ENCODE results near the gene C16orf87.
"Not testable (repeated sequence)": the region's sequence is repeated elsewhere in the genome, so short reads cannot be mapped to it uniquely, and the experiment has no call there.

Gene C16orf87, protein sequence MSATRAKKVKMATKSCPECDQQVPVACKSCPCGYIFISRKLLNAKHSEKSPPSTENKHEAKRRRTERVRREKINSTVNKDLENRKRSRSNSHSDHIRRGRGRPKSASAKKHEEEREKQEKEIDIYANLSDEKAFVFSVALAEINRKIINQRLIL

GRCh38 chr16:46830902-46831647 is at the start of gene C16orf87:
Gene C16orf87 (minus strand): TSS chr16:46831180. CDS start chr16:46831149, 31 bp downstream.
- DNase-seq = peak; percentile 78

DNA sequence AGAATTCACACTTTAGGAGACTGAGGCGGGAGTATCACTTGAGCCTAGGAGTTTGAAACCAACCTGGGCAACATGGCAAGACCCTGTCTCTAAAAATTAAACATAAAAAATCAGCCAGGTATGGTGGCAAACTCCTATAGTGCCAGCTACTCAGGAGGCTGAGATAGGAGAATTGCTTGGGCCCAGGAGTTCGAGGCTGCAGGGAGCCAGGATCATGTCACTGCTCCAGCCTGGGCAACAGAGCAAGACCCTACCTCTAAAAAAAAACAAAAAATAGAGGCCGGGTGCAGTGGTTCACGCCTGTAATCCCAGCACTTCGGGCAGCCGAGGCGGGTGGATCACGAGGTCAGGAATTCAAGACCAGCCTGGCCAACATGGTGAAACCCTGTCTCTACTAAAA is 44.3 kb upstream of the C16orf87 start:
- no peak for DNase-seq

DNA sequence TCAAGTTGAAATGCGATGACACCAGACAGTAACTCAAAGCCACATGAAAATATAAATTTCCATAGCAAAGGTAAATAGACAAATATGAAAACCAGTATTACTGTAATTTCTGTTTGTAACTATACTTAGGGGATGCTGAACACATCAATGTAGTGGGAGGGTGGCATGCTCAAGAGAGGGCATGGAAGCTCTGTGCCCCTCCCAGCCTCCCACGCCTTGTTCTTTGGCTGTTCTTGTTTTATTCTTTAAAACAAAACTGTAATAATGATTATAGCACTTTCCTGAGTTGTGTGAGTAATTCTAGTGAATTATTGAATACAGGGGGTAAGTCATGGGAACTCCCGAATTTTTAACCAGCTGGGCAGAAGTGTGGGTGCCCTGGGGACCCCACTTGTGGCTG is 42.2 kb upstream of the C16orf87 start:
- DNase-seq = no peak

GRCh38 chr16:46871597-46871996 is 40.6 kb upstream of the C16orf87 start:
- no peak for DNase-seq

DNA sequence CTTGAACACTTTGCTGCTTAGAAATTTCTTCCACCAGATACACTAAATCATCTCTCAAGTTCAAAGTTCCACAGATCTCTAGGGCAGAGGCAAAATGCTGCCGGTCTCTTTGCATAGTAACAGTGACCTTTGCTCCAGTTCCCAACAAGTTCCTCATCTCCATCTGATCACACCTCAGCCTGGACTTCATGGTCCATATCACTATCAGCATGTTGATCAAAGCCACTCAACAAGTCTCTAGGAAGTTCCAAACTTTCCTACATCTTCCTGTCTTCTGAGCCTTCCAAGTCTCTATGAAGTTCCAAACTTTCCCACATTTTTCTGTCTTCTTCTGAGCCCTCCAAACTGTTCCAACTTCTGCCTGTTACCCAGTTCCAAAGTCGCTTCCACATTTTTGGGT is 37.9 kb upstream of the C16orf87 start:
- DNase-seq = not testable (repeated sequence)

- DNase-seq = not testable (repeated sequence)
These were observed 36.5 kb upstream of the C16orf87 start for GRCh38 chr16:46867486-46867885.

DNA sequence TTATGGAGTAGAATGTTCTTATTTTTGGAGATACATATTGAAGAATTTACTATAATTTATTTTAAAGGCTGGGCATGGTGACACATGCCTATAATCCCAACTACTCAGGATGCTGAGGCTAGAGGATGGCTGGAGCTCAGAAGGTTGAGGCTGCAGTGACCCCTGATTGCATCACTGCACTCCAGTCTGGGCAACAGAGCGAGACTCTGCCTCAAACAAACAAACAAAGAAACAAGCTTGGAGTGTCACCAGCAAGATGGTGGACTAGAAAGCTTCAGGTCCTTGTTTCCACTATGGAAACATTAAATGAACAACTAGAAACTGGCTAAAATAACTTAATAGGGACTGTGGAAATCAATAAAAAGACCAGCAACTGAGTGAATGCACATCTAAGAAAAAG is 35.3 kb upstream of the C16orf87 start:
- no peak for DNase-seq

DNA sequence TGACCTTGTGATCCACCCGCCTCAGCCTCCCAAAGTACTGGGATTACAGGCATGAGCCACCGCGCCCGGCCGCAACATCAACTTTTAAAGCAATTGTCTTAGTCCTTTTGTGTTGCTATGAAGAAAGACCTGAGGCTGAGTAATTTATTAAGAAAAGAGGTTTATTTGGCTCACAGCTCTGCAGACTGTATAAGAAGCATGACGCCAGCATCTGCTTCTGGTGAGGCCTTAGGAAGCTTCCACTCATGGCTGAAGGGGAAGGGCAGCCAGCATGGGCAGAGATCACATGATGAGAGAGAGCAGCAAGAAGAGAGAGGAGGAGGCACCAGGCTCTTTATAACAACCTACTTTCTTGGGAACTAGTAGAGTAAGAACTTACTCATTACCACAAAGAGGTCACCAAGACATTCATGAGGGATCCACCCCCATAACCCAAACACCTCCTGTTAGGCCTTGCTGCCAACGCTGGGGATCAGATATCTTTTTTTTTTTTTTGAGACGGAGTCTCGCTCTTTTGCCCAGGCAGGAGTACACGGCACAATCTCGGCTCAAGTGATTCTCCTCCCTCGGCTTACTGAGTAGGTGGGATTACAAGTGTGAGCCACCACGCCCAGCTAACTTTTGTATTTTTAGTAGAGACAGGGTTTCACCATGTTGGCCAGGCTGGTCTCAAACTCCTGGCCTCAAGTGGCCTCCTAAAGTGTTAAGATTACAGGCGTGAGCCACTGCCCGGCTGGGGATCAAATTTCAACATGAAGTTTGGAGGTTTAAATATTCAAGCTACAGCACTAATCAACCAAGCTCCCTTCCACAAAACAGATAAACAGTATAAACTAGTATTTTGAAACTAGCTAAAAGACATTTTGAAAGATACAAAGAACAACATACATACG is 31.8 kb upstream of the C16orf87 start:
- no peak for DNase-seq

DNA sequence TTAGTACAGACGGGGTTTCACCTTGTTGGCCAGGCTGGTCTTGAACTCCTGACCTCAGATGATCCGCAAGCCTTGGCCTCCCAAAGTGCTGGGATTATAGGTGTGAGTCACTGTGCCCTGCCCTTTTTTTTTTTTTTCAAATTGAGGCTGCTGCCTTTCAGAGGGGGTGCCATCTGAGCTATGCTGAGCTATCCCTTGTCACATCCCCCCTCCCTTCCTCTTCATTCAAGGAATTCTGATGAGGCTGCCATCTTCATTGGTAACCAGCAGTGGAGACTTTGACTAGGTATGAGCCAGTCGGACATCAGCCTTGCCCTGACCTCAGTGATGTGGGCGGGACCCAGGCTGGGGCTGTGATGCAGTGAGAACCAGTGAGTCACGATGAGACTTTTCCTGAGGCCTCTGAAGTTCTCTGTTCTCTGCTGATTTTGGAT is 28.8 kb upstream of the C16orf87 start:
- DNase-seq = no peak

DNA sequence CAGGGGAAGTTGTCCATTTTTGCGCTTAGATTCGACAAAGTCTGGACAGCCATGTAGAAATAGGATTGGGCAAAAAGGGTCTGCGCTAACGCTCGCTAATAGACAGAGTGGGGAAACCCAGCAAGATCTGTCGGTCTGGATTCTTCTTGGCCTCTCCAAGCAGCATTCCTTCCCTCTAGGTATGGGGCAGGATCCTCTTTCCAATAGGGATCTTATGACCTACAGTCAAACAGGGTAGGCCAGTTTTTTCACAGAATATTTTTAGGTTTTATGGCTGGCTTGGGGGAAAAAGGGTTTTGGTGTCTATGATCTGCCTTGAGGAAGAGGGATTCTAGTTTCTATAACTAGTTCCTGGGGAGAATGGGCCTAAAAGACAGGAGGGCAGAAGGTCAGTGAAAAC is 27.2 kb upstream of the C16orf87 start:
- no peak for DNase-seq

DNA sequence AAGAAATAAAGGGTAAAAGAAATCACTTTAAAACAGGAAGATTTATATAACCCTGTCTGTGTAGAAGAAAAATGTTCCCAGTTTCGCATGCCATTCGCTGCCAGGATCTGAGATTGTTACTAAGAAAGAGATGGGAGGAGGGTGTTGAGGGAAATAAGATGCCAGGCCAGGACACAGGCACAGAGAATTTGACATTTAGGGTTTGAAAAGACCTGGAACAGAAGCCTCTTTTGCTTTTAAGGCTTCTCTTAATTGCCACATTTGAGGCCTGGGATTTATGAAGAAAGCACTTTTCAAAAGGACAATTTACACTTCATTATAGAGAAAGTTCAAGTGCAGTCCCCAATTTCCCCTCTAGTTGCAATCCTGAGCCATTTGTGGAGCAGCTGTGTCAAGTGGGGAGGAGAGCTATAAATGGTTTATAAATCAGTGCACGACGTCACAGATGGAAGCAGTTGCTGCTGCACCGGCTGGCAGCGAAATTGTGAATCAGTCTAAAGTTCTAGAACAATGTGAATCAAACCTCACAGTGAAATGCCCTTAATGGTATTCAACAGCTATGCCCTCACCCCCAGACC is 26.5 kb upstream of the C16orf87 start:
- peak; percentile 67 for DNase-seq

GRCh38 chr16:46855389-46855788 is 24.4 kb upstream of the C16orf87 start:
- DNase-seq = no peak

DNA sequence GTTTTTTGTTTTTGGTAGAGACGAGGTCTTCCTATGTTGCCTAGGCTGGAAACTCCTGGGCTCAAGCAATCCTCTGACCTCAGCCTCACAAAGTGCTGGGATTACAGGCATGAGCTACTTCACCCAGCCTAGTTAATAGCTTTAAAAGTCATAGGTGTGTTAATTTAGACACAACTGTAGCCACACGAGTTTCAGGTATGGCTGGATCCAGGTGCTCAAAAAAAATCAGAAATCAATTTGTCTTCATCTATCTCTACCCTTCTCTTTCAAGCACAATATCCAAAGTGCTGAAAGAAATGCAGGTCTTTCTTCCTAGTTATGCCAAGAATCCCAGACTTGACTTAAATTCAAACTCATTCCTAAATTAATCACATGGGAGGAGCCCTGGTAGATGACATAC is 23.9 kb upstream of the C16orf87 start:
- DNase-seq = no peak

- peak; percentile 24 for DNase-seq
These were observed 22.9 kb upstream of the C16orf87 start for GRCh38 chr16:46853713-46854443.

GRCh38 chr16:46852130-46852529 is 21.1 kb upstream of the C16orf87 start:
- no peak for DNase-seq

GRCh38 chr16:46850619-46851555 is 19.9 kb upstream of the C16orf87 start:
- no peak for DNase-seq

GRCh38 chr16:46848768-46849764 is 18.1 kb upstream of the C16orf87 start:
- no peak for DNase-seq

DNA sequence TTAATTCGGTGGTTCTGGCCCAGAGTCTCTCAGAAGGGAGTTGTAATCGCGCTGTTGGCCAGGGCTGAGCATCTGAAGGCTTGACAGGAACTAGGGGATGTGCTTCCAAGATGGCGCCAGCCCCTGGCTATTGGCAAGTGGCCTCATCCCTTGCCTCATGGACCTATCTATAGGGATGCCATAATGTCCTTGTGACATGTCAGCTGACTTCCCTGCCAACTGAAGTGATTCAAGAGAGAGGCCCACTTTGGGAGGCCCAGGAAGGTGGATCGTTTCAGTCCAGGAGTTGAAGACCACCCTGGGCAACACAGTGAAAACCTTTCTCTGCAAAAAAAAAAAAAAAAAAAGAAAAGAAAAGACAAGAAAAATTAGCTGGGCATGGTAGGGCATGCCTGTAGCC is 15.0 kb upstream of the C16orf87 start:
- DNase-seq = no peak

DNA sequence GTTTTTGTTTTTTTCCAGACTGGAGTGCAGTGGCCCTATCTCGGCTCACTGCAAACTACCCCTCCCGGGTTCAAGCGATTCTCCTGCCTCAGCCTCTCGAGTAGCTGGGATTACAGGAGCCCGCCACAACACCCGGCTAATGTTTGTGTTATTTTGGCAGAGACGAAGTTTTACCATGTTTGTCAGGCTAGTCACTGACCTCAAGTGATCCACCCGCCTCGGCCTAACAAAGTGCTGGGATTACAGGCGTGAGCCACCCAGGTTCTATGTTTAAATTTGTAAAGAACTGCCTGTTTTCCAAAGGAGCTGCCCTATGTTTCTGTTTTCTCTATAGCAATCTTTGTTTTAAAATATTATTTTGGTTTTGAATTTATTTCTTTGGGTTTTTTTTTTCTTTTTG is 13.8 kb upstream of the C16orf87 start:
- no peak for DNase-seq

Measured in NCI-H1694 (cell line).